Stomach smooth muscle (tissue), 2 donors: ENCODE measurements around the gene COX8C.

Experiments
- H3K27ac ChIP-seq: one replicate; pipeline ENCODE4 v1.7.0; 2013; ENCODE audit warnings: mild to moderate bottlenecking, low read length, inconsistent platforms
- H3K27me3 ChIP-seq, 2 donors: one replicate each; pipeline ENCODE4 v1.7.0; 2013; ENCODE audit warnings: low read length in 2 of 2; ENCODE audit not compliant: insufficient read depth in 2 of 2, control insufficient read depth in 1 of 2
- H3K36me3 ChIP-seq, 2 donors: one replicate each; pipeline ENCODE4 v1.7.0; 2013; ENCODE audit warnings: low read length in 2 of 2; ENCODE audit not compliant: control insufficient read depth in 2 of 2, insufficient read depth in 2 of 2
- H3K4me1 ChIP-seq: one replicate; pipeline ENCODE4 v1.7.0; 2013; ENCODE audit warnings: low read length; ENCODE audit not compliant: control insufficient read depth, insufficient read depth
- H3K4me3 ChIP-seq, 2 donors: one replicate each; pipeline ENCODE4 v1.7.0; 2013; ENCODE audit warnings: low read length in 2 of 2
- H3K9ac ChIP-seq, 2 donors: one replicate each; pipeline ENCODE4 v1.7.0; 2013; ENCODE audit warnings: low read length in 2 of 2, mild to moderate bottlenecking in 1 of 2
- H3K9me3 ChIP-seq, 2 donors: one replicate each; pipeline ENCODE4 v1.7.0; 2013; ENCODE audit warnings: low read length in 2 of 2; ENCODE audit not compliant: control insufficient read depth in 2 of 2
- donor health status: healthy.
- donor health status: Pancreatic carcinoma.

The COX8C gene

DNA sequence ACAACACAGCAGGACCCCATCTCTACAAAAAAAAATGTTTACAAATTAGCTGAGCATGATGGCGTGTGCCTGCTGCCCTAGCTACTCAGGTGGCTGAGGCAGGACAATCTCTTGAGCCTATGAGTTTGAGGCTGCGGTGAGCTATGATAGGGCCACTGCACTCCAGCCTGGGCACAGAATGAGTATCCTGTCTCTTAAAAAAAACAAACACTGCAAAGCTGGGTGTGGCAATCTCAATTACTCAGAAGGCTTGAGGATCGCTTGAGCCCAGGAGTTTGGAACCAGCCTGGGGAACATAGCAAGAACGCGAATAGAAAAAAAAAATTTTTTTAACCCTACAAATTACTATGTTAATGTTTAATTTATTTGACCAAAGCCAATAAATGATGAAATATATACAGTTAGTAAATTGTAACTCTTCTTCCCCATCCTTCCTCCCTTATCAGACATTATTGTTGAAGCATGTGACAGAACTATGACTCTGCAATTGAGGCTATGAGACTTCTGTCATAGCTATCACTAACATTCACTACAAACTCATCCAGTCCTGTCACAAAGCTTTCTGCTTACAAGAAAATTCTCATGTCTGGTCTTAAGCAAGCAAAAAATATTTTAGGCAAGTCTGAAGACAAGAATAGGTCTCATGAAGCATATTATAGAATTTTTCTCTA, 23.9 kb upstream of the COX8C start:
- Histone ChIP-seq H3K27me3 (no peaks in the 10 kb centered on the region), H3K36me3 (no peaks in the 10 kb centered on the region), H3K9me3 (no peaks in the 10 kb centered on the region), H3K4me1 (peaks cover 6% of the 10 kb centered on the region), H3K4me3 (no peak overlapping the region), H3K27ac (no peak overlapping the region), H3K9ac (no peak overlapping the region)

DNA sequence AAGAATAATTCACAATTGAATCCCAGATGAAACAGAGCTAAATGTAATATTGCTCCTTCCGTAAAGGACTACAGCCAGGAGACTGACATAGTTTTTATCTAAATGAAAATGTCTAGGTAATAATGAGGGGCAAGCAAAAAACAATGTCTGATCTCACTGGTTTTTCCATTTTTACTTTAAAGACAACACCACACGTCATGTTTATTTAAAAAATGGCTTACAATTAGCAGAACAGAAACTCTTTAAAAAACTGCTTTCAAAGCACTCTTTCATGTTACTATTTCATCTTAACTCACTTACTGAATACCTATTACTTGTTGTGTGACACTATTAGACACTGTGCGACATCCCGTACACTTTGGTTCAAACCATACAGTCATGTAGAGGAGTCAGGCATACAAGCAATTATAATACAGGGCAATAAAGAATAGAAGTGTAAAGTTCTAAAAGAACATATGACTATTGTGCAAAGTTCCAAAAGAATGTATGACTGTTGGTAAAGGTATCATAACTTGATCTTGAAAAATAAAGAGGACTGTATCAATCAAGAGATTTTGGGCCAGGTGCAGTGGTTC, 23.3 kb upstream of the COX8C start:
- Histone ChIP-seq H3K36me3 (no peaks in the 10 kb centered on the region), H3K9me3 (no peaks in the 10 kb centered on the region), H3K4me3 (no peak overlapping the region), H3K4me1 (peaks cover 6% of the 10 kb centered on the region), H3K27me3 (no peaks in the 10 kb centered on the region), H3K9ac (no peak overlapping the region), H3K27ac (no peak overlapping the region)

DNA sequence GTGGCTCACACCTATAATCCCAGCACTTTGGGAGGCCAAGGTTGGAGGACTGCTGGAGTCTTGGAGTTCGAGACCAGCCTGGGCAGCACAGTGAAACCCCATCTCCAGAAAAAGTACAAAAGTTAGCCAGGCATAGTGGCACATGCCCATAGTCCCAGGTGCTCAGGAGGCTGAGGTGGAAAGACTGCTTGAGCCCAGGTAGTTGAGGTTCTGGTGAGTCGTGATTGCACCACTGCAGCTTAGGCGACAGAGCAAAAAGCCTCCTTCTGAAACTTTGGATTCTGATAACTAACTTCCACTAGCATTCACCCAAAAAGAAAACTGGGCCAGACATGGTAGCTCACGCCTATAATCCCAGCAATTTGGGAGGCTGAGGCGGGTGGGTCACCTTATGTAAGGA, 20.8 kb upstream of the COX8C start:
- H3K36me3 ChIP-seq, result no peaks in the 10 kb centered on the region
- no peaks in the 10 kb centered on the region for H3K27me3 ChIP-seq
- H3K4me3 ChIP-seq, result no peak overlapping the region
- H3K9me3 ChIP-seq, result no peaks in the 10 kb centered on the region
- peaks cover 3% of the 10 kb centered on the region for H3K4me1 ChIP-seq
- no peak overlapping the region for H3K9ac ChIP-seq
- no peak overlapping the region for H3K27ac ChIP-seq

DNA sequence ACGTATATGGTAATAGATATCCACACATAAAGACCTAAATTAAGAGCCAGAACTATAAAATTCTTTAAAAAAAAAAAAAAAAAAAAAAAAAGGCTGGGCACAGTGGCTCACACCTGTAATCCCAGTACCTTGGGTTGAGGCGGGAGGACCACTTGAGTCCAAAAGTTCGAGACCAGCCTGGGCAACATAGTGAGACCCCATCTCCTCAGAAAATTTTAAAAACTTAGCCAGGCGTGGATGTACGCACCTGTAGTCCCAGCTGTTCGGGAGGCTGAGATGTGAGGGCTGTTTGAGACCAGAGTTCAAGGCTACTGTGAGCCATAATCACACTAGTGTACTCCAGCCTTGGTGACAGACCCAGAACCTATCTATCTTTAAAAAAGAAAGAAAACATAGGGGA, 18.4 kb upstream of the COX8C start:
- H3K9ac ChIP-seq, result no peak overlapping the region
- H3K36me3 ChIP-seq, result no peaks in the 10 kb centered on the region
- no peaks in the 10 kb centered on the region for H3K27me3 ChIP-seq
- peaks cover 6% of the 10 kb centered on the region for H3K4me1 ChIP-seq
- H3K4me3 ChIP-seq, result no peak overlapping the region
- no peak overlapping the region for H3K27ac ChIP-seq
- H3K9me3 ChIP-seq, result no peaks in the 10 kb centered on the region

DNA sequence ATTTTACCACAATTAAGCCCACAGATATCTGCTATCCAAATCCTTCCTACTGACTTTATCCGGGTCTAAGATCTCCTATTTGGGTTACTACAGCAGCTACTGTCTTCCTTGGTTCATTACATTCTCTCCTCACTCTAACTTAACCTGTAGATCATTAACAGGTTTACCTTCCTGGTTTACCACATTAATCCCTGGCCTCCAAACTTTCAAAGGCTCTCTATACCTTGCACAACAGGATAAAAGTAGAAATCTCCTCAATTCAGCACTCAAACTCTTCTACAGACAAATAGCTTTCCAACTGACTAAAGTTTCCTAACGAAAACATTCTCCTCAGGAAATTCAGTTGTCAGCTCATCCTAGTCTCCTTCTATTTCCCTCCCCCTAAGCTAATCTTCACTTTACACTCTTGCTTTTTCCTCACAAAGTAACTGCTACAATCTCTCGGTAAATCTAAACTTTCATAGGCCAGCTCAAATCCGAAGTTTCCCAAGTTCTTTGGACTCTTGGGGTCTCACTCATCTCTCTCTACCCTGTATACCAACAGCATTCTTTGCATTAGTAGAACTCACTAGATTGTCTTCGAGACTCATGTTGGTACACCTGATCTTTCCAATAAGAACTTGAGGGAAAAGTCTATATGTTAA, 16.9 kb upstream of the COX8C start:
- Histone ChIP-seq H3K4me3 (no peak overlapping the region), H3K27me3 (no peaks in the 10 kb centered on the region), H3K36me3 (no peaks in the 10 kb centered on the region), H3K4me1 (peaks cover 11% of the 10 kb centered on the region), H3K9ac (no peak overlapping the region), H3K9me3 (no peaks in the 10 kb centered on the region), H3K27ac (no peak overlapping the region)

DNA sequence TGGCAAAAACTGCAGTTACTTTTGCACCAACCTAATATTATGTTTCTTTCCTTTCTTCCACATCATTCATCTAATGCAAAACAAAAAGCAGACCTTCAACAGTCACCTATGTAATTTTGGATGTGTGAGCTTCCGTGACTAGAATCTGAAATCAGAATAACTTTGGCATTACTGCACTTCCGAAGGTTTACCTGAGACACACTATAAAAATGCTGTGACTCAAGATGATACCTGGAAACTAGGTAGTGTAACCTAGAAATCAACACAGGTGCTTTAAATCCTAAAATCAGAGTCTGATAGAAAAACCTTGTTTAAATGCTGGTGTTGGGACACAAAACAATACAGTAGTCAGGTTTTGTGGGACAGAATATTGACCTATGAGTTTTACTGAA, 16.4 kb upstream of the COX8C start:
- Histone ChIP-seq H3K4me1 (peaks cover 11% of the 10 kb centered on the region), H3K27ac (no peak overlapping the region), H3K9ac (no peak overlapping the region), H3K9me3 (no peaks in the 10 kb centered on the region), H3K27me3 (no peaks in the 10 kb centered on the region), H3K4me3 (no peak overlapping the region), H3K36me3 (no peaks in the 10 kb centered on the region)

DNA sequence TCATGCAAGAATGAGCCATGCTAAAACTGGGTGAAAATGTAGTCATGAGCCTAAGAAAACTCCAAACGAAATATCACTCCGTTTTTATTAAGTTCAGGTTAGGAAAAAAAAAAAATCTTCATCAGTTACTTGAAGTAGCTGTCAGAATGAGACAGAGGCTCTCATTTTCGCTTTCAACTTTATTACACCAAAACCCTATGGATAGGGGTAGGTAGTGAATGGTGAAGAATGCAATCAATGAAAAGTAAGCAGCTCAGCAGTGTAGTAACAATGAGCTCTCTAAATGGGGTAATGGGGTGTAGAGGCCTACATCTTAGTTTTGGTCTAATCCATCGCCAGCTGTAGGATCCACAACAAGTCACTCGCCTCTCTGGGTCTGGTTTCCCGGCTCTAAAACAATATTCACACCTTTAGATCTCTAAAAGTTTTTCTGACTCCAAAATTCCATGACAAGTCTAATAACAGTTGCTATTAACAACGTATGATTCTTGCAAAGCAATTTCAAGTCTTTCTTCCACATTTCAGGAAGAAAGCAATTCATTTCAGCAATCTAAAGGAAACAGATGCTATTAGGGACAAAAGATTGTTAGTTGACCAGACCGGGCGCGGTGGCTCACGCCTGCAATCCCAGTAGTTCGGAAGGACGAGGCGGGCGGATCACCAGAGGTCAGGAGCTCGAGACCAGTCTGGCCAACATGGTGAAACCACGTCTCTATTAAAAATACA, 15.8 kb upstream of the COX8C start:
- H3K4me3 ChIP-seq, result peak overlapping the region in 1 of 2 donors; percentile 94
- H3K27me3 ChIP-seq, result no peaks in the 10 kb centered on the region
- no peaks in the 10 kb centered on the region for H3K36me3 ChIP-seq
- H3K9me3 ChIP-seq, result no peaks in the 10 kb centered on the region
- no peak overlapping the region for H3K27ac ChIP-seq
- peak overlapping the region in 1 of 2 donors; percentile 70 for H3K9ac ChIP-seq
- peaks cover 11% of the 10 kb centered on the region for H3K4me1 ChIP-seq

DNA sequence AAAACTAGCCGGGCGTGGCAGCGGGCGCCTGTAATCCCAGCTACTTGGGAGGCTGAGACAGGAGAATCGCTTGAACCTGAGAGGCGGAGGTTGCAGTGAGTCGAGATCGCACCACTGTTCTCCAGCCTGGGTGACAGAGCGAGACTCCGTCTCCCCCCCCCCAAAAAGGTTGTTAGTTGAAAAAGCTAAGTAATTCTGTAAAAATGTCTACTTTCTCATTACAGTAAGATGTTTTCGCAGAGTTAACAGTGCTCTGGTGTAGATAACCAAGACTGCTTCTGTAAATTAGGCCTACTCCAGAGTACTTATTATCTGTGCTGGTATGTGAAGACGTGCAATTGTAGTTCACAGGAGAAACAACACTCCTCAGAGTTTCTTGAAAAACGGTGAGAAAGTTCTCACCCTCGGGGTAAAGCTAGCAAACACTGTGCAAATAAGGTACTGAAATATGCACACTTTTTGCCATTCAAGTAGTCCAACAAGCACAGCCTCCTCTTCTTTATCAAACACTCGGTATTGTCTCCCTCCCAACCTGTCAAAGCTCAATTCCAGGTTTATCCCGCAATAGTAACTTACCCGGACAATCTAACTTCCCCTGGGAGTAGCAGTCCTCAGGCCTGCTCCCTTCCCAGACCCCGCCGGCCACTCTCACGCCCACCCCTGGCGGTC, 15.1 kb upstream of the COX8C start:
- H3K4me3 ChIP-seq, result peak overlapping the region; percentile 80 to 94
- H3K27ac ChIP-seq, result peak overlapping the region; percentile 92
- peak overlapping the region; percentile 70 to 73 for H3K9ac ChIP-seq

DNA sequence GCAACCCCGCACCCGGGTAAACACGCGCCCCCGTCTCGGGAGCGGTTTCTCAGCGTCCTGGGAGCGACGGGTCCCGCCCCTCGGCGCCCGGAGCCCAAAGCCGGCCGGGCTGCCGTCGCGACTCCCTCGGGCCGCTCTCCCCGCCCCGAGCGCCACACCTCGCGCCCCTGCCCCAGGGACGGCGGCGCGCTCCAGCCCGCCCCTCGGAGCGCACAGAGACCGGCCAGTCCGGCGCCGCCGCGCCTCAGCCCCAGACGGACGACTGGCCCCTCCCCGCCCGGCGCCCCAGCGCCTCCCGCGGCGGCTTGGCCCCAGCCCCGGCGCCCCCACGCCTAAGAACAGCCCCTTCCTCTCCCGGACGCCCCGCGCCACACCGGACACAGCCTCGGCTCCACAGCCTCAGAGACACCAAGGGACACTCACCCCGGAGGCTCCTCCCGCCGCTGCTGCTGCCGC, 14.6 kb upstream of the COX8C start:
- Histone ChIP-seq H3K4me1 (peaks cover 11% of the 10 kb centered on the region), H3K27ac (peak overlapping the region; percentile 92), H3K27me3 (no peaks in the 10 kb centered on the region), H3K36me3 (no peaks in the 10 kb centered on the region), H3K9me3 (no peaks in the 10 kb centered on the region), H3K4me3 (peak overlapping the region; percentile 80 to 94), H3K9ac (peak overlapping the region; percentile 70 to 73)

More for the DNA sequence above, 15.1 kb upstream of the COX8C start:
- H3K36me3 ChIP-seq, result no peaks in the 10 kb centered on the region
- no peaks in the 10 kb centered on the region for H3K27me3 ChIP-seq
- H3K9me3 ChIP-seq, result no peaks in the 10 kb centered on the region
- H3K4me1 ChIP-seq, result peaks cover 11% of the 10 kb centered on the region

DNA sequence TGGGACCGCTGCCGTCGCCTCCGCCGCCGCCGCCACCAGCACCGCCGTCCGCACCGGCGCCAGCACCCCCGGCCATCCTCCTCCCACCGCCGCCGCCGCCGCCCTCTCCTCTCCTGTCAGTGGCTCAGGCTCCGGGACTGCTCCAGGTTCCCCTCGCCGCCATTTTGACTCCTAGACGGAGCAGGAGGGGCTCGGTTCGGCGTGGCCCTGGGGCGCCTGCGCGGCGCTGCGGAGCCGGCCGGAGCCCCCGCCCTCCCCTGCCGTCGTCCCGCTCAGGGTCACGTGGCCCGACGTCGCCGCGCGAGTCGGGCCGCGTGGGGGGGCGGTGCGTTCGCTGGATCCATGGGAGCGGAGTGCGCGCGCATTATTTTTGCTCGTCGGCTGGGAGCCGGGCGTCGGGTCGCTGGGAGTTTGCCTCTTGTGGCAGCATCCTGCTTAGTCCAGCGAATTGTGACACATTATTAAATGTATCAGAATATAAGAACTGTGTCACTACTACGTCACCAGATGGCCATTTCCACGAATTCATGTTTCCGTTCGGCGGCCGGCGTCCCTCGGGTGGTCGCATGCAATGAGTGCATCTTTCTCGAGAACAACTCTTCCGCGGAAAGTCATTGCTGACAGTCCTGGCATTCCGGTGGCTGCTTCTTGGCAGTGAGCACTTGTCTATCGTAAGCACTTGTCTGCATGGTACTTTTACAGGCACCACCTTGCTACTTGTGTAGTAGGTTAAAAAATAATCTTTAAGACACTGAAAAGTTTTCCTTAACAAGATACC, 13.9 kb upstream of the COX8C start, which contains the start of gene BTBD7:
Gene BTBD7 (minus strand): TSS at position 184 of the 778 bp plus-strand sequence. CDS start 36,985 bp downstream, outside the sequence.
- H3K9ac ChIP-seq, result peak within 1 kb of the TSS; percentile 90
- peaks cover 11% of the 10 kb centered on the region for H3K4me1 ChIP-seq

More for the DNA sequence above, 13.9 kb upstream of the COX8C start, which contains the start of gene BTBD7:
- Histone ChIP-seq H3K36me3 (no peaks in the 10 kb centered on the region), H3K27me3 (no peaks in the 10 kb centered on the region), H3K27ac (peak within 1 kb of the TSS; percentile 92), H3K4me3 (peak within 1 kb of the TSS; percentile 94 to 97), H3K9me3 (no peaks in the 10 kb centered on the region)
